Neural cell (in vitro differentiated cells): ENCODE results near the gene TXNDC15. TPM values are rescaled to one million over a fixed set of nuclear protein-coding genes. Genes with fewer than 3 reads are reported as not detected.
A peak's percentile ranks its signal among the peaks of the same experiment; 100 is the strongest.

ENCODE experiments used
- H2AFZ ChIP-seq: fragments of 200-600, 300-800 bp; sonication (generic), shearing (Covaris generic); 2 replicates; pipeline ENCODE4 v1.6.0; 2014; ENCODE audit warnings: low read depth, mild to moderate bottlenecking, antibody characterized with exemption, low read length, moderate library complexity
- H3F3A ChIP-seq: fragments of 200-600 bp; shearing (Covaris generic); 2 replicates; pipeline ENCODE4 v1.6.1; 2016; ENCODE audit warnings: mild to moderate bottlenecking, moderate library complexity, mixed read lengths, antibody characterized with exemption, low read length; ENCODE audit not compliant: insufficient read depth, poor library complexity, severe bottlenecking
- H3K27ac ChIP-seq: fragments of 200-600, 300-800 bp; sonication (generic), shearing (Covaris generic); 2 replicates; pipeline ENCODE4 v1.5.1; 2014; ENCODE audit warnings: mild to moderate bottlenecking, low read length, moderate library complexity
- H3K27me3 ChIP-seq: fragments of 300-800, 200-600 bp; sonication (generic), shearing (Covaris generic); 2 replicates; pipeline ENCODE4 v1.6.0; 2014; ENCODE audit warnings: mild to moderate bottlenecking, low read depth, low read length, moderate library complexity; ENCODE audit not compliant: insufficient read depth
- H3K36me3 ChIP-seq: fragments of 300-800, 200-600 bp; sonication (generic), shearing (Covaris generic); 2 replicates; pipeline ENCODE4 v1.5.1; 2014; ENCODE audit warnings: mild to moderate bottlenecking, antibody characterized with exemption, low read length, moderate library complexity; ENCODE audit not compliant: insufficient read depth
- H3K4me2 ChIP-seq: fragments of 300-800, 200-600 bp; sonication (generic), shearing (Covaris generic); 2 replicates; pipeline ENCODE4 v1.6.0; 2014; ENCODE audit warnings: mild to moderate bottlenecking, low read length
- H3K4me3 ChIP-seq: fragments of 300-800, 200-600 bp; sonication (generic), shearing (Covaris generic); 2 replicates; pipeline ENCODE4 v1.5.1; 2014; ENCODE audit warnings: mild to moderate bottlenecking, low read length, moderate library complexity
- H3K79me2 ChIP-seq: fragments of 200-600 bp; shearing (Covaris generic); replicated peaks from 2 replicates; pipeline ENCODE4 v1.6.0; 2014; ENCODE audit warnings: mild to moderate bottlenecking, low read length, moderate library complexity; ENCODE audit not compliant: insufficient read depth
- H3K9ac ChIP-seq: fragments of 300-800, 200-600 bp; sonication (generic), shearing (Covaris generic); 2 replicates; pipeline ENCODE4 v1.6.1; 2016; ENCODE audit warnings: mild to moderate bottlenecking, low read length, mixed read lengths
- H3K9me2 ChIP-seq: fragments of 200-600 bp; shearing (Covaris generic); 2 replicates; pipeline ENCODE4 v1.6.1; 2016; ENCODE audit warnings: mild to moderate bottlenecking, low read length, mixed read lengths; ENCODE audit not compliant: insufficient read depth
- H3K9me3 ChIP-seq: fragments of 200-600, 300-800 bp; sonication (generic), shearing (Covaris generic); 2 replicates; pipeline ENCODE4 v1.6.1; 2016; ENCODE audit warnings: mild to moderate bottlenecking, mixed run types, low read length, moderate library complexity, mixed read lengths
- H4K20me1 ChIP-seq: fragments of 200-600 bp; shearing (Covaris generic); 2 replicates; pipeline ENCODE4 v1.6.1; 2016; ENCODE audit warnings: mild to moderate bottlenecking, mixed run types; ENCODE audit not compliant: insufficient read depth
- CTCF ChIP-seq: fragments of 450-650 bp; IDR thresholded peaks from 2 replicates; pipeline ENCODE4 v1.5.1; 2014; ENCODE audit warnings: antibody characterized with exemption, mild to moderate bottlenecking, moderate library complexity; ENCODE audit not compliant: poor library complexity, severe bottlenecking
- EP300 ChIP-seq: fragments of 450-650 bp; conservative IDR thresholded peaks from 2 replicates; pipeline ENCODE4 v1.6.1; 2014; ENCODE audit warnings: antibody characterized with exemption, mild to moderate bottlenecking, moderate library complexity; ENCODE audit not compliant: poor library complexity, severe bottlenecking
- EZH2 ChIP-seq: fragments of 200-600, 300-800 bp; shearing (Covaris generic), sonication (generic); IDR thresholded peaks from 2 replicates; pipeline ENCODE4 v1.6.1; 2014; ENCODE audit warnings: antibody characterized with exemption, low read length, borderline replicate concordance, mild to moderate bottlenecking; ENCODE audit not compliant: insufficient read depth, poor library complexity, severe bottlenecking
- MXI1 ChIP-seq: fragments of 450-650 bp; conservative IDR thresholded peaks from 2 replicates; pipeline ENCODE4 v1.6.1; 2014; ENCODE audit warnings: antibody characterized with exemption, mild to moderate bottlenecking; ENCODE audit not compliant: poor library complexity, severe bottlenecking
- POLR2AphosphoS5 ChIP-seq: IDR thresholded peaks from 2 replicates; pipeline ENCODE4 v1.6.1; 2012
- RAD21 ChIP-seq: fragments of 450-650 bp; conservative IDR thresholded peaks from 2 replicates; pipeline ENCODE4 v1.6.1; 2014; ENCODE audit warnings: antibody characterized with exemption, mild to moderate bottlenecking, moderate library complexity
- REST ChIP-seq: IDR thresholded peaks from 2 replicates; pipeline ENCODE4 v1.6.1; 2012; ENCODE audit warnings: borderline replicate concordance
- SMC3 ChIP-seq: fragments of 450-650 bp; conservative IDR thresholded peaks from 2 replicates; pipeline ENCODE4 v1.6.1; 2014; ENCODE audit warnings: antibody characterized with exemption, mild to moderate bottlenecking, moderate library complexity; ENCODE audit not compliant: poor library complexity
- TAF1 ChIP-seq: IDR thresholded peaks from 2 replicates; pipeline ENCODE4 v1.6.1; 2012; ENCODE audit warnings: low read depth
- polyA plus RNA-seq: library from polyadenylated mRNA; depleted of rRNA; stranded (reverse); fragments of >200 nt; gene quantifications from 2 replicates; pipeline ENCODE4 v1.2.3, GENCODE V29; 2014

Gene TXNDC15
- polyA plus RNA-seq, 1 donor from 2014 or later: 127 TPM

GRCh38 chr5:134873494-134873893 lies 677 bp upstream of the TXNDC15 start:
- H3K36me3 ChIP-seq: no peaks in the 10 kb centered on the region
- H3K9me3 ChIP-seq: no peaks in the 10 kb centered on the region
- H3K4me3 ChIP-seq: peak overlapping the region; percentile 97
- no peaks in the 10 kb centered on the region for H4K20me1 ChIP-seq
- H3K4me2 ChIP-seq: peak overlapping the region; percentile 68
- peak overlapping the region; percentile 88 for H3K27ac ChIP-seq
- H3K9ac ChIP-seq: peak overlapping the region; percentile 94
- TF ChIP-seq EZH2: no peak
- no peak for TF ChIP-seq SMC3
- TF ChIP-seq EP300: no peak
- no peak for TF ChIP-seq REST
- TF ChIP-seq RAD21: no peak
- no peak for TF ChIP-seq POLR2AphosphoS5
- no peak for TF ChIP-seq CTCF
- no peak for TF ChIP-seq TAF1
- no peak for TF ChIP-seq MXI1
- peak overlapping the region; percentile 95 for H2AFZ ChIP-seq
- no peaks in the 10 kb centered on the region for H3K27me3 ChIP-seq
- no peaks in the 10 kb centered on the region for H3F3A ChIP-seq
- H3K79me2 ChIP-seq: peaks cover 28% of the 10 kb centered on the region
- H3K9me2 ChIP-seq: no peaks in the 10 kb centered on the region

- no peaks in the 10 kb centered on the region for H3K36me3 ChIP-seq
- peak overlapping the region; percentile 95 for H2AFZ ChIP-seq
These were observed 872 bp downstream of the TXNDC15 start for GRCh38 chr5:134874831-134875655.

More at GRCh38 chr5:134874831-134875655, 872 bp downstream of the TXNDC15 start:
- H3K27me3 ChIP-seq: no peaks in the 10 kb centered on the region
- peak overlapping the region; percentile 88 for H3K27ac ChIP-seq
- H3K9me3 ChIP-seq: no peaks in the 10 kb centered on the region
- peak overlapping the region; percentile 94 for H3K9ac ChIP-seq
- peak overlapping the region; percentile 90 for H3K4me2 ChIP-seq
- no peaks in the 10 kb centered on the region for H4K20me1 ChIP-seq
- H3F3A ChIP-seq: no peaks in the 10 kb centered on the region
- TF ChIP-seq REST (no peak), POLR2AphosphoS5 (peak; percentile 11), TAF1 (no peak), RAD21 (no peak), MXI1 (no peak)
- peak overlapping the region; percentile 97 for H3K4me3 ChIP-seq
- no peaks in the 10 kb centered on the region for H3K9me2 ChIP-seq
- H3K79me2 ChIP-seq: peaks cover 28% of the 10 kb centered on the region
